Lung (tissue), 12 donors: Measurements from ENCODE around the gene ACTL6B. TPM values are rescaled to one million over a fixed set of nuclear protein-coding genes. Genes with fewer than 3 reads are reported as not detected.

Experiments
- ATAC-seq: fragments of 200-7000 bp; cut with Tn5 transposase; one replicate; pipeline ENCODE4 v1.9.1; 2020; ENCODE audit warnings: moderate number of reproducible peaks; ENCODE audit not compliant: insufficient read depth, low FRiP score
- DNase-seq, 3 donors: peaks; one replicate each; pipeline ENCODE4 v3.0.0-alpha.2; 2013 to 2017
- H3K27ac ChIP-seq, 2 donors: one replicate each; pipeline ENCODE4 v1.5.1; 2013; ENCODE audit warnings: mild to moderate bottlenecking in 2 of 2, moderate library complexity in 2 of 2, control low read depth in 1 of 2, inconsistent platforms in 1 of 2, low read depth in 1 of 2, low read length in 1 of 2
- H3K27me3 ChIP-seq, 3 donors: one replicate each; pipeline ENCODE4 v1.5.1; 2013; ENCODE audit warnings: low read length in 2 of 3; ENCODE audit not compliant: control insufficient read depth in 3 of 3, insufficient read depth in 3 of 3
- H3K36me3 ChIP-seq, 4 donors: one replicate each; pipeline ENCODE4 v1.5.1; 2013; ENCODE audit warnings: low read length in 4 of 4, mild to moderate bottlenecking in 1 of 4, moderate library complexity in 1 of 4; ENCODE audit not compliant: control insufficient read depth in 4 of 4, insufficient read depth in 4 of 4
- H3K4me1 ChIP-seq, 5 donors: one replicate each; pipeline ENCODE4 v1.5.1; 2013; ENCODE audit warnings: low read length in 5 of 5, mild to moderate bottlenecking in 2 of 5, moderate library complexity in 1 of 5; ENCODE audit not compliant: control insufficient read depth in 5 of 5, insufficient read depth in 5 of 5
- H3K4me3 ChIP-seq: one replicate; pipeline ENCODE4 v1.5.1; 2013; ENCODE audit warnings: mild to moderate bottlenecking, control low read depth, moderate library complexity
- H3K9ac ChIP-seq, 2 donors: one replicate each; pipeline ENCODE4 v1.5.1; 2013; ENCODE audit warnings: low read length in 2 of 2, control low read depth in 1 of 2; ENCODE audit not compliant: insufficient read depth in 1 of 2
- H3K9me3 ChIP-seq, 4 donors: one replicate each; pipeline ENCODE4 v1.5.1; 2013; ENCODE audit warnings: low read length in 3 of 4, mild to moderate bottlenecking in 1 of 4, moderate library complexity in 1 of 4; ENCODE audit not compliant: control insufficient read depth in 4 of 4, insufficient read depth in 3 of 4
- CTCF ChIP-seq: IDR thresholded peaks from 2 replicates; pipeline ENCODE4 v1.5.1; 2012; ENCODE audit warnings: mild to moderate bottlenecking; ENCODE audit errors: control extremely low read depth, extremely low read depth
- WGBS, 2 donors: extraction: QIAGEN DNeasy Blood & Tissue Kit; methylation state at CpG; one replicate each; pipeline ENCODE4 v1.1.7; 2013; 5-methylcytosine and 5-hydroxymethylcytosine counted together
- polyA plus RNA-seq, 2 donors: library from polyadenylated mRNA; stranded (reverse); fragments of 200-250 nt; gene quantifications; one replicate each; pipeline ENCODE4 v1.2.1, GENCODE V29; 2013
- total RNA-seq, 2 donors: library from RNA; depleted of rRNA in 1 of 2; stranded (reverse); fragments of >200 nt in 1 of 2; gene quantifications; one replicate each; pipeline ENCODE4 v1.2.1, GENCODE V29; 2014 to 2021
- donor health status: control.
- donor health status: control.
- donor health status: Bipolar disorder and iron deficiency.
- donor health status: healthy.
- donor health status: DM: yes; HTN: yes; CAD: no.

Gene ACTL6B
- total and polyA plus RNA-seq, 4 donors = not detected

- H3K36me3 ChIP-seq = peaks cover 0 to 1% (median 0%) of the 10 kb centered on the region in 4 donors
- WGBS, 2 donors = 93 to 97% methylated on average over 6 of the region's 6 CpGs
- DNase-seq (no peak), ATAC-seq (no peak)
- no peaks in the 10 kb centered on the region for H3K27me3 ChIP-seq
- no peaks in the 10 kb centered on the region for H3K4me1 ChIP-seq
- no peaks in the 10 kb centered on the region for H3K9me3 ChIP-seq
- no peak for TF ChIP-seq CTCF
- no peak overlapping the region for H3K4me3 ChIP-seq
- no peak overlapping the region for H3K9ac ChIP-seq
- no peak overlapping the region for H3K27ac ChIP-seq
These were observed 36.0 kb downstream of the ACTL6B start for GRCh38 chr7:100620239-100620638.

DNA sequence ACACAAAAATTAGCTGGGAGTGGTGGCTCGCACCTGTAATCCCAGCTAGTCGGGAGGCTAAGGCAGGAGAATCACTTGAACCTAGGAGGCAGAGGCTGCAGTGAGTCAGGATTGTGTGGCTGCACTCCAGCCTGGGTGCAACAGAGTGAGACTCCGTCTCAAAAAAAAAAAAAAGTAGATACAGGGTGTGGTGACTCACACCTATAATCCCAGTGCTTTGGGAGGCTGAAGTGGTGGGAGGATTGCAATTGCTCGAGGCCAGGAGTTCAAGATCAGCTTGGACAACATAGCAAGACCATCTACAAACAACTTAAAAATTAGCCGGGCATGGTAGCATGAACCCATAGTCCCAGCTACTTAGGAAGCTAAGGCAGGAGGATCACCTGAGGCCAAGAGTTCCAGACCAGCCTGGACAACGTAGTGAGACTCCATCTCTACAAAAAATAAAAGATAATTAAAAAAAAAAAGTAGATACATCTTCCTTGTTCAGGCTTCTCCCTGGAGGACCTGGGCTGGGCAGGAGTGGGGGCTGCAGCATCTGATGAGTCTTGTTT is 41.9 kb downstream of the ACTL6B start:
- Histone ChIP-seq H3K27ac (no peak overlapping the region), H3K9me3 (no peaks in the 10 kb centered on the region), H3K4me1 (peaks cover 0 to 11% (median 7%) of the 10 kb centered on the region in 5 donors), H3K36me3 (peaks cover 0 to 9% (median 0%) of the 10 kb centered on the region in 4 donors), H3K27me3 (no peaks in the 10 kb centered on the region), H3K4me3 (no peak overlapping the region), H3K9ac (no peak overlapping the region)
- no peak for ATAC-seq
- WGBS, 2 donors = 79 to 94% methylated on average over 6 of the region's 6 CpGs
- no peak for TF ChIP-seq CTCF
- no peak for DNase-seq

DNA sequence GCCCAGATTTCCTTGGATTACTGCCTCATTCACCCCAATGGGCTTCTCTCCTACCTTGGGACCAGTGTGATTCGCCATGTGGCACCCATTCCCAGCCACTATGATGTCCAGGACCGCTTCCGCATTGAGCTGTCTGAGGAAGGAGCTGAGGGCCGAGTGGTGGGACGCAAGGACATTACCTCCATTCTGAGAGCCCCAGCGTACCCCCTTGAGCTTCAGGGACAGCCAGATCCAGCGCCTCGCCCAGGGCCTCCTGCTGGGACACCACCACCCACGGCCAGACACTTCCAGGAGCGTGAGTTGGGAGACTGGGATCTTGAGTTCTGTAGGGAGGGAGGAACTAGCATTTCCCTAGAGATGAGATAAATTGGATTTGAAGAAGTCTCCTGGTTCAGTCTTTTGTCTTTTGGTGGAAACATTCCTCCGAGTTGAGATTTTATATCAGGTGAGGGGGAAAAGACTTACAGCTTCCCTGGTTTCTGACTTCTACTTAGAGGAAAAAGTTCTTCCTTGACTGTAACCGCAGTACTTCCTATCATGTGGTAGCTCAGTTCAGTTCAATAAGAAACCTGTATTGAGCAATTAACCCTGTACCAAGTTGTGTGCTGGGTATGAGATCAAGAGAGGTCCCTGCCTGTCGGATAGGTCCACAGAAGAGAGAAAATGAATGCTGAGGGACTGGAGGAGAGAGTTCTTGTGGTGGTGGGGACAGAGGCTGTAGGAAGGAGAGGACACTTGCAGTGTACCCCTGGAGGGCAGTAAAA is 42.7 kb downstream of the ACTL6B start:
- 72 to 87% methylated on average over 13 of the region's 13 CpGs for WGBS, 2 donors
- peaks cover 0 to 9% (median 0%) of the 10 kb centered on the region in 4 donors for H3K36me3 ChIP-seq
- peaks cover 0 to 11% (median 7%) of the 10 kb centered on the region in 5 donors for H3K4me1 ChIP-seq
- ATAC-seq = no peak
- H3K9me3 ChIP-seq = no peaks in the 10 kb centered on the region
- peak overlapping the region in 1 of 2 donors; percentile 1 for H3K9ac ChIP-seq
- no peak overlapping the region for H3K4me3 ChIP-seq
- DNase-seq = no peak
- H3K27ac ChIP-seq = no peak overlapping the region
- no peak for TF ChIP-seq CTCF
- no peaks in the 10 kb centered on the region for H3K27me3 ChIP-seq
